Activated CD8-positive, alpha-beta memory T cell treated with anti-CD3 and anti-CD28 coated beads, Interleukin-2, amount 50 U/mL, for 1 hour (primary cell): Measurements from ENCODE around the gene ARL13B.
"Not testable (repeated sequence)": the region's sequence is repeated elsewhere in the genome, so short reads cannot be mapped to it uniquely, and the experiment has no call there.

ENCODE experiments used
- DNase-seq: peaks from one replicate; pipeline ENCODE4 v3.0.0-alpha.2; 2020; ENCODE audit errors: extremely low read depth

ARL13B gene

DNA sequence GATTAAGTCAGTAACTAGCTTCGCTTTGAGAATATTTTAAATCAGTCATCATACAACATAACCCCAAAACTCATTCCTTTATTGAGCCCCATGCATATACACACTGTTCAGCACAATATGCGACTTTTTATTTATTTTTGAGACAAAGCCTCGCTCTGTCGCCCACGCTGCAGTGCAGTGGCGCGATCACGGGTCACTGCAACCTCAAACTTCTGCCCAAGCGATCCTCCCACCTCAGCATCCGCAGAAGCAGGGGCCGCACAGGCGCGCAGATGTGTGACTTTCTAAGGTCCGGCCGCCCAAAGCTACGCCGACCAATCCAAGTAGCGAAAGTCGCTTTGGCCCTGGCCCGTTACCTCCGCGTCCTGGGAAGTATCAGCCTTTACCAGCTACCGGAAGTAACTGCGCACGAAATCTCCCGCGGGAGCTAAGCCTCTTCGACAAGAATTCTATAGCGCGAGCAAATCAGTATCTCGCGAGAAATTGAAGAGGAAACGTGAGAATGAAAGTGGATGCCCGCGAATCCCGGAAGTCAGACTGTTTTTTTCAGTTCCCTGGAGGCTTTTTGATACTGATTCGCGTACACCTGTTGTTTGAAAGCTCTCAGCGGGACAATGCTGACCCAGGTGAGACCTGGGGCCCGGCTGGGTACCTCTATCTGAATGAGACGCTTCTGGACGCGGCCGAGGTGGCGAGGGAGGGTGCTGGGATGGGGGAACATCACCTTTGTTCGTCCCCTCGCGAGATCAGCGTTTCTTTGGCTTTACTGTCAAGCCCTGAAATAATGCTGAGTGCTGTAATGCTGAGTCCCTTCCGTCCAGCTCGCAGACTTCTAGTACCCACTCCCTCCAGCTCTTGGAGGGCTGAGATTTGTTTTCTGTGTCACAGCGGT is 82.8 kb downstream of the ARL13B start, which contains the start of the genes DHFR2 and NSUN3:
Gene DHFR2, minus strand, starts transcription at position 404 of the 892 bp plus-strand sequence. CDS start 1,405 bp downstream, outside the sequence.
Gene NSUN3, plus strand, starts transcription at position 549 of the 892 bp plus-strand sequence. Its CDS starts 66 bp downstream, at position 615.
- DNase-seq: peak; percentile 71

DNA sequence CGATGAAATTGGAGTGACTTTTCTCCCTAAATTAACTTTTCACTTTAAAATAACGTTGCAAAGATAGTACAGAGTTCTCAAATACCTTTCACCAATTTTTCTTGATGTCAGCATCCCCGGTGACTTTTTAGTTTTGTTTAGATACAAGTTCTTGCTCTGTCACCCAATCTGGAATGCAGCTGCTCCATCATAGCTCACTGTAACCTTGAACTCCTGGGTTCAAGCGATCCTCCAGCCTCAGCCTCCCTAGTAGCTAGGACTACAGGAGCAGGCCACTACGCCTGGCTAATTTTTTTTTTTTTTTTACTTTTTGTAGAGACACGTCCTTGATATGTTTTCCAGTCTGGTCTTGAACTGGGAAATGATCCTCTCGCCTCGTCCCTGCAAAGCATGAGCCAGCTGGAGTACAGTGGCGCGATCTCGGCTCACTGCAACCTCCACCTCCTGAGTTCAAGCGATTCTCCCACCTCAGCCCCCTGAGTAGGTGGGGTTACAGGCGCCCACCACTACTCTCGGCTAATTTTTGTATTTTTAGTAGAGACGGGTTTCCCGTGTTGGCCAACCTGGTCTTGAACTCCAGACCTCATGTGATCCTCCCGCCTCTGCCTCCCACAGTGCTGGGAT is 83.7 kb downstream of the ARL13B start:
- DNase-seq: no peak

DNA sequence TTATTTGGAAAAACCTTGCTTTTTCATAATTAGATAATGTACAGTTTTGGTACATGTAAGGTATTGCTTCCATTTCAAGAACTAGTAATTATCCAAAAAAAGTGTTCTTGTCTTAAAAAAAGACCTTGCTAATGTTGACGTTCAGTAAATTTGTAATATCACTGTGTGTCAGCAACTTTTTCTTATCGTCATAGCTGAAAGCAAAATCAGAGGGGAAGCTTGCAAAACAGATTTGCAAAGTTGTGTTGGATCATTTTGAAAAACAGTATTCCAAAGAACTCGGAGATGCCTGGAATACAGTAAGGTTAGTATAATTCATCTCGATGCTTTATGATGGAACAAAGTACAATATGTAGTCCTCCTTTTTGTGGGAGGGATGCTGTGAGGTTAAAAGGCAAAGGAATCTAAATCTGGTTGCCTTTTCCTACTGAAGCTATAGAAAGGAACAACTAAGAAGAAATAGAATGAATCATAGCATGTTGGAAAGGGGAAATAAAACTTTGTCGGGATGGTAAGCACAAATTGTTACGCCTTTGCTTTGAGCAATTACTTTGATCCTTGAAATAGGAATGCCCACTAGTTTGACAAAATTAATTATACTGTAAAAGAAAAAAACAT is 84.4 kb downstream of the ARL13B start:
- no peak for DNase-seq

DNA sequence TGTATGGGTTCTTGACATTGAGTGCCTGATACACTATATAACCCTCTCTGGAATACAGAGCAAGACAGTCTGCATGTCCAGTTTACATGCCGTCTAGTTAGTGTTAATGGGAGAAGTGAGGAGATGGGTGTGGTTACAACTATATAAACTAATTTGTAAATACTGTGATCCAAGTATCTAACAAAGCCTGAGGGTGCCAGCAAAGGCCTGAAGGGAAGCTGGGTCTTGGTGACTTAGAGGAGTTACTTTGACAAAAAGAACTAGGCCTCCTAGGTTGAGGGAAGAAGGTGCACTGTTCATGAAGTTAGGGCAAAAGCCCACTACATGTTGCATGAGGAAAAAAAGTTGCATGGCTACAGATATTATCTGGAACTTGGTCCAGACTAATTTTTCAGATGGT is 85.2 kb downstream of the ARL13B start:
- no peak for DNase-seq

DNA sequence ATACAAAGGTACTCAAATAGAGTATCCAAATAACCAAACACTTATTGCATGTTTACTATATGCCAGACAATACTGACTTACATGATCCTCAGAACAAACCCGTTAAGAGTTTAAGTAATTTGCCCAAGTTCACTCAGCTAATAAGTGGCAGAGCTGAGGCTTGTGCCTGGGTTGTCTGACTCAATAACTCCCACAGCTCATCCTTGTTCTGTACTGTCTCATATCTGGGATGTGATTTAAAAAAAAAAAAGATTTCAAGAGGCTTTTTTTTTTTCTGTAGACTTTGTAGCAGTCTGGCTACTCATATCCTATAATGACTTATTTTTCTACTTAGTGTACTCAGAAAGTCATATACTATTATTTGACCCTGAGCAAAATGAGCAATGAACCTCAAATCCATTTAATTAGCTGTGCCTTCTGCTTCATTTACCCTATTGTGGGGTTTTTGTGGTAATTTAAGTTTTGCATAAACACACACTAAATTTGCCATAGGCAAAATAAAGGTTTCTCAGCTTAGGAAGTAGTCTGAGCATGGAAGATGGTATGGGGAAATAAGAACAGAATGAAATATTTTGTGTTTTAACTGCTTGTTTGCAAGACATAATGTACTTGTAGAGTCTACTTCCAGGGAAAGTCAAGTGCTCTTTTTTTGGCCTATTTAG is 86.0 kb downstream of the ARL13B start:
- DNase-seq: no peak

DNA sequence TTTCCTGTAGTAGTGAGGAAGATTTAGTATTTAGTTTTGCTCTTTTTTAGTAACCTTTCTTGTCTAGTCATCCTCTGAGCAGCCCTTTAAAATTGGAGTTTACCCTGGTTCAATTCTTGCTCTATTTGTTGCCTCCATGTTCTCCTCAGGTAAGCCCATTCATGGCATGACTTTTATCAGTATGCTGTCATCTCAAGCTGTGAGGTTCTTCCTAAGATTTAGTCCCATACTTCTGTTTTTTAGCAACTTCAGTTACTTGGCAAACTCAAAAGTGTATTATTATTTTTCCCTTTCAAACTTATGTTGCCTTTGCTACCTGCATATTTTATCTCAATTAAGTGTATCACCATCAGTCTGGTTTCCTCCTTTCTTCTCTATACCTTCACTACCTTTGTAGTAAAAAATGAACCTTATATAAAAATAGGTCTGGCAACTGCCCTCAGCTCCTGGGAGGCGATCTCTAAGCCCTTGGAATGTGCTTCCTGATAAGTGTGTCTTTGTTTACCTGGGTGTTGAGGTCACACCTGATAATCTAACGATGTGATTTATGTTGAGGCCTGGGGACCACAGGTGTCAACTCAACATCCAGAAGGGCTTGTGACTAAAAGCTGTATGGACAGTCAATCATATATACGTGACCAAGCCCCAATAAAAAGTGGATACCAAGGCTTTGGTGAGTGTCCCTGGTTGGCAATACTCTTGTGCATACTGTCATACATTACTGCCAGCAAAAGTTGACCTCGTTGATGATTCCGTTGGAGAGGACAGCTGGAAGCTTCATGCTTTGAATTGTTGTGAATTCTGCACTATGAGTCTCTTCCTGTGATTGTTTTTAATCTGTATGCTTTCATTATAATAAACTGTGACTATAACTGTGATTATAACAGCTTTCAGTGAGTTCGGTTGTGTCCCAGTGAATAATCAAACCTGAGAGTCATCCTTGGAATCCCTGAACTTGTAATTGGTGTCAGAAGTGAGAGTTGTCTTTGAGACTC is 86.8 kb downstream of the ARL13B start:
- no peak for DNase-seq

DNA sequence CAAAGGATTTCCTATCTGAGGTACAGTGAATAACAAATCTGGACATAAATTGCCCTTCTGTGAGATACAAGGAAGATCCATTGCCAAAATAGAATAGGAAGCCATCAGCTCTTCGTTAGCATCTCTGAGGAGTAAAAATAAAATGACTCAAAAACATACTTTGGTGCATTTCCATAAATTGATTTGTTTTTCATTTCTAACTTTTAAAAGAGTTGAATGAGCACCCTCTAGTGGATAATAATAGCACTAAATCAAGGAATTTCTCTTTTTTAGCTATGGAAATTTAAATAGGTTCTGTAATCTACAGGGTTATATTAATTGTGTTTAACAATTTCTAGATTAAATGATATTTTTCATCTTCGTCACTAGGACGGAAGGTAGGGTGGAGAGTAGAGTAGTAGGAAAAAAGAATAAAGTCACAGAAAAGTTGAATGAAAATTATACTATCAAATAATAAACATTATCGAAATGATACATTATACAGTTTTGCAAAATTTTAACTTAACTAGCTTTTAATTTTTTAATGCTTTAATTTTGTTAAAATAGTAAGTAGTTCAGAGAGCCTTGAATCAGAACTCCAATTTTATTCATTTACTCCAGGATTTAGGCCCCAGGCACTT is 89.3 kb downstream of the ARL13B start:
- DNase-seq: no peak

DNA sequence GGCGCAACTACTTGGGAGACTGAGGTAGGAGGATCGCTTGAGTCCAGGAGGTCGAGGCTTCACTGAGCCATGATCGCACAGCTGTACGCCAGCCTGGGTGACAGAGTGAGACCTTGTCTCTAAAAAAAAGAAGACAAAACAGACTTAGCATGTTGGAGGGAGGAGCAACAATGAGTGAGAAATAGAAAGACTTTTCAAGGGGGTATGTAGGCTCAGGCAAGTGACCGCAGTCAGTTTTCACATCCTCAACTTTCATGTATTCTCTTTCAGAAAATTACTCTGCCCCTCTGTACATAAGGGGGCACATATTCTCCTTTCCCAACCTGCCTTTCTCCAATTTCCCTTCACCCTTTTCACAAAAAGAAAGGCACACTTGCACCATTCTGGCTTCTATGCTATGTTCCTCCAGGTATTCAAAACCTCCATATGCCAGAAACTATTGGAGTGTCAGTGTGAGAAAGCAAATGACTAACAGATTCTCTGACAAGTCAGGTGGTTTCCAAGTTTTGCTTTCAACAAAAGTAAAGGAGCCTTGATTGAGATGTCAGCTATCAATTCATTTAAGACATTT is 90.5 kb downstream of the ARL13B start:
- no peak for DNase-seq

DNA sequence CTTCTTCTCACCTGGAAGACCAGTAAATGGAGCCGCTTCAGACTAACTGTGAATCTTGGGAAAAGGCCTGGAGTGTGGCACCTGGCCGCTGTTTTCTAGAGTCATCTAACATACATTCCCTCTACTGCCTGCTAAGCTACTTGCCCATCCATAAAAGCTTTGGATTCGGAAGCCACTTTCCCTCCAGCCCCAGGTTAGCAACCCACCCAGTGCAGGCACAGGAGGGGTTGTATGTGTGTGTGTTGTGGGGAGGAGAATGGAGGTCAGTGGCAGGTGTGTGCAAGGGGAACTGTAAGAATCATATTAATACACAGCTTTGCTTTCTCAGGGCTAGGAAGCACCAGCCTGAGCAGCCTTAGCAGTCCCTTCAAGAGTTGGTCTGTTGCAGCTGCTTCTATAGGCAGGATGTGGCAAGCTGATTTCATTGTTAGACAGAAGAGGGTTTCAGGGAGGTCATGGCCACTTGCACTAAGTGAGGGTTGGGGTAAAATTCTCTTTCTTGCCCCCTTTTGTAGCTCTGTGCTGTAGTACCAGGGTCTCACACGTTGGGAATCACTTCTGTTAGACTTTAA is 91.8 kb downstream of the ARL13B start:
- no peak for DNase-seq

DNA sequence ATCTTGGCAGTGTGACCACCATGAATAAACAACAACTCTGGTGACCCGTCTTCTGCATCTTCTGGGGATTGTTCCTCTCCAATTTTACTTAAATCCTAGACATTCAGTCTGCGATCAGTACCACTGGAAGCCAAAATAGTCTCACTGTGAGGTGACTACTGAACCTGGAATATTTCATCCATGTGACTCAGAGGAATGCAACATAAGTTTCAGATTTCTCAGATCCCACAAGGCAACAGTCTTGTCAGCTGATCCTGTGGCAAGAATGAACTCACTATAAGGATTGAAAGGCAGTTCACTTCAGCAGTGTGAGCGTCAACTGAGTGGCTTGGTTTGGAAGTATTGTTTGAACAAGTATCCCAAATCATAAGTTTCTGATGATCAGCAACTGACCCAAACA is 96.1 kb downstream of the ARL13B start:
- no peak for DNase-seq

DNA sequence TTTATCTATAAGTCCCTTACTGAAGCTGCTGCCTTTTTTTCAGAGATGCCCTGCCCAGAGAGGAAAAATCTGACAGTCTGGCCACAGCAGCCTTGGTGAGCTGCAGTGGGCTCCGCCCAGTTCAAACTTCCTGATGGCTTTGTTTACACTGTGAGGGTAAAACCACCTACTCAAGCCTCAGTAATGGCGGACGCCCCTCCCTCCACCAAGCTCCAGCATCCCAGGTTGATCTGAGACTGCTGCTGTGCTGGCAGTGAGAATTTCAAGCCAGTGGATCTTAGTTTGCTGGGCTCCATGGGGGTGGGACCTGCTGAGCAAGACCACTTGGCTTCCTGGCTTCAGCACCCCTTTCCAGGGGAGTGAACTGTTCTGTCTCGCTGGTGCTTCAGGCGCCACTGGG is 100.6 kb downstream of the ARL13B start:
- DNase-seq: not testable (repeated sequence)

DNA sequence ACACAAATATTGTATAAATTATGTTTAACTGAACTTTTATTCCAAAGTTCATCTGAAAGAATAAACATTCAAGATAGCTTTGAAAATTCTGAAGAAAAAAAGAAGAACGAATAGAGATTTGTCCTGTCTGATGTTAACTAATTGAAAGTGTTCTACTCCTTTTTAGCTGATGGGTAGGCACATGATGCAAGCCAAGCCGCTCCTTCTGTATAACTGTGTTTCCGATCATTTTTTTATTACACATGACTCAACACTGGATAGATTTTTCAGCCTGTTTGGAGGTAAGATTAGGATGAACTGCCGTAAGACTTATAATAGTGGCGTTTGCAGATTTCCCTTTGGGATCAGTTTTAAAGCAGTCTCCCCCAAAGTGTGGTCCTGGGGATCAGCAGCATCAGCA is 101.9 kb downstream of the ARL13B start:
- DNase-seq: no peak

DNA sequence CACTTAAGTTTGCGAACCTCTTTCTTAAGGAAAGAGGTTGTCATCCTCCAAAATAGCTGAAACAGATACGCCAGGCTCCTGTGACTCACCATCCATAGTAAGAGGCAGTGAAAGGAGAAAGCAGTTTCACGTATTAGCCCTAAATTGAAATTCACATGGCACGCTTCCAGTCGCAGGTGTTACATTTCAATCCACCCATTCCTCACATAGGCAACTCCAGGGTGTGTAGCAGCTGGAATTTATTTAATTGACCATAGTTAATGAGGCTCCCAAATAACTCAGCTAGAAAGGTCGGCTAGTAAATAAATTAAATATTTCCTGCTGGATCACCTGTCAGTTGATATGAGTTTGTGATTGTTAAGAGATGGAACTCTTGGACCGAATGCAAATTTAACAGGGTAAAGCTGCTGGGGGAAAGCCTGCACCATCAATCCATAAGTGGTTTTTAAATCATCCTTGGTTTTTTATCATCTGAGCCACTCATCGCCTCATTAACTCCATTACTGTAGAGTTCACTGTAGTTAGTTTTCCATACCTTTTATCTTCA is 102.5 kb downstream of the ARL13B start:
- DNase-seq: no peak

DNA sequence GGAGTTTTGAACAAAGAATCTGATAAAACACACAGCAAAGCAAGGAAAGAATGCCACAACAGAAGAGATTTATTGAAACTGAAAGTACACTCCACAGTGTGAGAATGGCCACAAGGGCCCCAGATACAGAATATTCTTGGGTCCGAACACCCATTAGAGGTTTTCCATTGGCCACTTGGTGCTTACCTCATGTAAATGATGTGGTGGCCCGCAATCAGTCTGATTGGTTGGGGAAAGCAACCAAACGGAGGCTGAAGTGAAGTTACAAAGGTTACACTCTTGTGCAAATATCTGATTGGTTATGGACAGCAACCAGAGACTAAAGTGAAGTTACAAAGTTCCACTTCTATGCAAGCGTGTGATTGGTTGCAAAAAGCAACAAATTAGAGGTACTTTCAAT is 103.3 kb downstream of the ARL13B start:
- no peak for DNase-seq

DNA sequence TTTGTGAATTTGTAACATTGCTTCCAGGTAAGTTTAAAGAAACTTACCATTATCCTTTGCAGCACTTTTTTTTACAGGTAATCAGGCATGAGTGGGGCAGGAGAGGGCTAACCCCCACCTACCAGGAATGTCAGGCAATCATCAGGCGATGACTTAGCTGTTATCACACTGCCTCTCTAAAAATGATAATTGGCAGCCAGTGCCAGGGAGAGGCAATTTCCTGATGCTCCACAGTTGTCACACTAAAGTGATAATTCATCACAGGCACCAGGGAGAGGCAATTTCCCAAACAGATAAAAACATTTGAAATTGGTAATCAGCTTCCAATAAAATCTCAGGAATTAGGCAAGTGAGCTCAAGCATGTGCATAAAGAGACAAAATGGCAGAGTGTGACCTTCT is 109.2 kb downstream of the ARL13B start:
- DNase-seq: no peak

DNA sequence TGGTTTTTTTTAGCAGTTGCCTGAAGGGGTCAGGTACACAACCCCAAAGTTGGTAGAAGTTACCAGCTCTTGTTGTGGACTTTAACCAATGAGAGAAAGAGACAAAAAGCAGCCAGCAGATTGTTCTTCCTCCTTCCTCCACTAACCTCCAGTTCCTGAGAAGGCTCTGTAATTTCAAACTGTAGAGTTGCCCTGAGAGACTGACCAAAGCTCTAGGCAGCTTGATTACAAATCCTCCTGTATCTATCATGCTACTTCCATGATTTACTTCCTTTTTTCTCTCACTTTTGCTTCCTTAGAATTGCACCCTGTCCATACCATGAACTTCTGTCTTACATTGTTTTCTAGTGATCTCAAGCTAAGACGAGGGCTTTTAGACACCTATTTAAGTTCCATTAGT is 112.1 kb downstream of the ARL13B start:
- DNase-seq: no peak

DNA sequence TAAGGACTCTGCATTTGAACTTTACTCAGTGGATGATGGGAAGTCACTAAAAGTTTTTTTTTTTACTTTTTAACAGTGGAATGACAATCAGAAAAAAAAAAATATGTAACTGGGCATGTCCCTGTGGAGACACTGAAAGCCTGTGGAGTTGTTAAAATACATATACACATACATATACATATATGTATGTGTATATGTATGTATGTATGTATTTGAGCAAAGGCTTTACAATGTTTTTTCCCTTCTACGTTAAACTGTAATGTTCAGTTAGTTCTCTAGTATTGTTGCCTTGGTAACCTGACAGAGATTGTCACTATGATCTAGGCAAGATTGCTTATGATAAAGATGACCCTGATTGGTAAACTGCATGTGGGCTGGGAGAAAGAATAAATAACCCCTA is 113.2 kb downstream of the ARL13B start:
- DNase-seq: no peak

DNA sequence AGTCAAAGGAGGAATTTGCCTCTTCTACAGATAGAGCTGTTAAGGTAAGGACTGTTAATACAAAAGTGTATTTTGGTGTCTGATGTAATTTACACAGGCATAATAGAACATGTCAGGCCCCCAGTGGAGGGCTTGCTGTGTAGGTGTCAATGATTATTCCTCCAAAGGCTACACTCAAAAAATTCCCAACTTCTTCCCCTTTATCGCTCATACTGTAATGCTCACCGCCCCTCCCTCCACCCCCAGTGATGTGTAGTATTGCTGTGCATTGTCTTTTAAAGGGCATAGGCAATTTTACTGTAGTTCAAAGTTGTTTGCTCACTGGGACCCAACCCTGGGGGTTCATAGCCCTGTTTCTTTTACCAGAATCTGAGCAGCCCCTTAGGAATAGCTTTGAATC is 115.2 kb downstream of the ARL13B start:
- DNase-seq: no peak

DNA sequence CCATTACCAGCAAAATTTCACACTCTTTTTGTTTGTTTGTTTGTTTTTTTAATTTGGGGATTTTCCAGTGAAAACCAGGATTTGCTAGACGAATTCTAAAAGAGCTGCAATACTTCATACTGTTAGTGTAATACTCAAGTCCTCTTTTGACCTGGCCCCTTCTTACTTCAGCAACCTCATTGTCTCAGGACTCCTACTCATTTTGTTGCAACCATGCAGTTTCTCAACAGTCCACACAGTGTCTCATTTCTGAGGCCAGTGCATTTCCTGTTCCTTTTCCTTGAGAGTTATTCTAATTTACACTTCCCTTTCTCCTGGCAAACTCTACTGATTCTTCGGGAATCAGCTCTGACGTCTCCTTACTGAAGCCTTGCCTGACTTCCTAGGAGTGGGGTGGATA is 118.5 kb downstream of the ARL13B start:
- no peak for DNase-seq
